Trophoblast cell (in vitro differentiated cells and primary cell): ENCODE measurements around the gene EYA2.

Source experiments
- DNase-seq, 2 donors: peaks; one replicate each; pipeline ENCODE4 v3.0.0-alpha.2; 2016
- H2AFZ ChIP-seq: 2 replicates; pipeline ENCODE4 v1.6.1; 2013; ENCODE audit warnings: low read length, moderate library complexity, mild to moderate bottlenecking; ENCODE audit not compliant: insufficient read depth, poor library complexity
- H2AK5ac ChIP-seq: 2 replicates; pipeline ENCODE4 v1.6.1; 2013; ENCODE audit warnings: mild to moderate bottlenecking, low read length
- H2BK120ac ChIP-seq: 2 replicates; pipeline ENCODE4 v1.6.1; 2013; ENCODE audit warnings: low read length, mild to moderate bottlenecking, moderate library complexity; ENCODE audit not compliant: insufficient read depth, poor library complexity
- H2BK12ac ChIP-seq: 2 replicates; pipeline ENCODE4 v1.6.1; 2013; ENCODE audit warnings: mild to moderate bottlenecking, low read length, moderate library complexity
- H2BK5ac ChIP-seq: 2 replicates; pipeline ENCODE4 v1.6.1; 2013; ENCODE audit warnings: low read length, low read depth, moderate library complexity, mild to moderate bottlenecking; ENCODE audit not compliant: poor library complexity
- H3K14ac ChIP-seq: 2 replicates; pipeline ENCODE4 v1.6.1; 2013; ENCODE audit warnings: mild to moderate bottlenecking, low read length
- H3K18ac ChIP-seq: 2 replicates; pipeline ENCODE4 v1.6.1; 2013; ENCODE audit warnings: mild to moderate bottlenecking, low read length
- H3K23ac ChIP-seq: 2 replicates; pipeline ENCODE4 v1.6.1; 2013; ENCODE audit warnings: low read length
- H3K27ac ChIP-seq: 2 replicates; pipeline ENCODE4 v1.5.1; 2013; ENCODE audit warnings: low read depth, mild to moderate bottlenecking, inconsistent platforms, low read length, moderate library complexity
- H3K27me3 ChIP-seq: 2 replicates; pipeline ENCODE4 v1.6.1; 2013; ENCODE audit warnings: inconsistent platforms, mild to moderate bottlenecking, low read length, moderate library complexity; ENCODE audit not compliant: insufficient read depth
- H3K36me3 ChIP-seq, 2 experiments: 1 replicate in 1 of 2; 2 replicates in 1 of 2; pipeline ENCODE4 v1.6.1; 2013; ENCODE audit warnings: low read length in 2 of 2, mild to moderate bottlenecking in 2 of 2, moderate library complexity in 1 of 2; ENCODE audit not compliant: insufficient read depth in 2 of 2, control insufficient read depth in 1 of 2
- H3K4ac ChIP-seq: 2 replicates; pipeline ENCODE4 v1.6.1; 2013; ENCODE audit warnings: low read depth, mild to moderate bottlenecking, low read length, moderate library complexity
- H3K4me1 ChIP-seq, 2 experiments: 1 replicate in 1 of 2; 2 replicates in 1 of 2; pipeline ENCODE4 v1.6.1; 2013; ENCODE audit warnings: low read length in 2 of 2, mild to moderate bottlenecking in 2 of 2, moderate library complexity in 1 of 2; ENCODE audit not compliant: insufficient read depth in 2 of 2, control insufficient read depth in 1 of 2
- H3K4me2 ChIP-seq: 2 replicates; pipeline ENCODE4 v1.6.1; 2013; ENCODE audit warnings: inconsistent platforms, mild to moderate bottlenecking, low read length, moderate library complexity
- H3K4me3 ChIP-seq: 2 replicates; pipeline ENCODE4 v1.5.1; 2013; ENCODE audit warnings: mild to moderate bottlenecking, low read depth, low read length, inconsistent platforms
- H3K79me1 ChIP-seq: one replicate; pipeline ENCODE4 v1.6.1; 2013; ENCODE audit warnings: low read length
- H3K79me2 ChIP-seq: 2 replicates; pipeline ENCODE4 v1.6.1; 2013; ENCODE audit warnings: low read length, mild to moderate bottlenecking; ENCODE audit not compliant: control insufficient read depth, insufficient read depth, poor library complexity
- H3K9ac ChIP-seq: 2 replicates; pipeline ENCODE4 v1.6.1; 2013; ENCODE audit warnings: mild to moderate bottlenecking, low read length
- H3K9me3 ChIP-seq: 2 replicates; pipeline ENCODE4 v1.6.1; 2013; ENCODE audit warnings: low read depth, mild to moderate bottlenecking, control low read depth, inconsistent platforms, low read length; ENCODE audit not compliant: insufficient read depth
- H4K12ac ChIP-seq: 2 replicates; pipeline ENCODE4 v1.6.1; 2013; ENCODE audit warnings: low read depth, mild to moderate bottlenecking, low read length, moderate library complexity
- H4K8ac ChIP-seq: 2 replicates; pipeline ENCODE4 v1.6.1; 2013; ENCODE audit warnings: low read depth, mild to moderate bottlenecking, low read length, moderate library complexity
- H4K91ac ChIP-seq: one replicate; pipeline ENCODE4 v1.6.1; 2013; ENCODE audit warnings: low read depth, mild to moderate bottlenecking, low read length, moderate library complexity
- WGBS: extraction: QIAGEN DNeasy Blood & Tissue Kit; methylation state at CpG from one replicate; pipeline ENCODE4 v1.1.7; 2013; ENCODE audit warnings: missing lambda C conversion rate; ENCODE audit not compliant: insufficient read length, insufficient coverage; ENCODE audit errors: extremely low coverage; 5-methylcytosine and 5-hydroxymethylcytosine counted together

Gene EYA2

GRCh38 chr20:47141350-47141921 lies 246.8 kb downstream of the EYA2 start:
- H3K23ac ChIP-seq = no peak overlapping the region
- no peak overlapping the region for H3K14ac ChIP-seq
- H3K9ac ChIP-seq = no peak overlapping the region
- no peaks in the 10 kb centered on the region for H3K36me3 ChIP-seq
- no peaks in the 10 kb centered on the region for H3K27me3 ChIP-seq
- no peak overlapping the region for H2AK5ac ChIP-seq
- peaks cover 8% of the 10 kb centered on the region for H3K79me1 ChIP-seq
- H2AFZ ChIP-seq = no peak overlapping the region
- no peak for DNase-seq
- H3K27ac ChIP-seq = no peak overlapping the region
- H4K91ac ChIP-seq = peak overlapping the region; percentile 8
- peak overlapping the region; percentile 3 for H3K4me2 ChIP-seq
- no peak overlapping the region for H3K4ac ChIP-seq
- H3K4me3 ChIP-seq = no peak overlapping the region
- no peak overlapping the region for H3K18ac ChIP-seq
- no peak overlapping the region for H4K12ac ChIP-seq
- no peaks in the 10 kb centered on the region for H3K9me3 ChIP-seq
- no peak overlapping the region for H2BK12ac ChIP-seq
- WGBS = no CpG with 5 or more reads among the region's 2 CpGs
- H2BK5ac ChIP-seq = no peak overlapping the region
- peaks cover 10 to 16% of the 10 kb centered on the region in 2 experiments for H3K4me1 ChIP-seq
- H4K8ac ChIP-seq = no peak overlapping the region
- no peak overlapping the region for H2BK120ac ChIP-seq
- H3K79me2 ChIP-seq = no peaks in the 10 kb centered on the region

- DNase-seq = peak in 1 of 2 donors; percentile 26
- WGBS = no CpG with 5 or more reads among the region's 5 CpGs
- no peak overlapping the region for H3K4me3 ChIP-seq
- H2AK5ac ChIP-seq = no peak overlapping the region
- no peak overlapping the region for H2AFZ ChIP-seq
- peaks cover 12 to 19% of the 10 kb centered on the region in 2 experiments for H3K4me1 ChIP-seq
- no peak overlapping the region for H2BK12ac ChIP-seq
- no peak overlapping the region for H3K23ac ChIP-seq
- H3K27ac ChIP-seq = no peak overlapping the region
- H3K79me2 ChIP-seq = no peaks in the 10 kb centered on the region
- no peak overlapping the region for H3K4me2 ChIP-seq
- no peak overlapping the region for H4K91ac ChIP-seq
- H2BK5ac ChIP-seq = peak overlapping the region; percentile 39
- peaks cover 10% of the 10 kb centered on the region for H3K79me1 ChIP-seq
- H3K9me3 ChIP-seq = no peaks in the 10 kb centered on the region
- no peak overlapping the region for H2BK120ac ChIP-seq
- no peak overlapping the region for H4K12ac ChIP-seq
- no peak overlapping the region for H3K14ac ChIP-seq
- H3K27me3 ChIP-seq = no peaks in the 10 kb centered on the region
- no peak overlapping the region for H3K4ac ChIP-seq
- no peak overlapping the region for H3K9ac ChIP-seq
- no peaks in the 10 kb centered on the region for H3K36me3 ChIP-seq
- H3K18ac ChIP-seq = no peak overlapping the region
- no peak overlapping the region for H4K8ac ChIP-seq
These were observed 247.5 kb downstream of the EYA2 start for GRCh38 chr20:47141941-47142773.

GRCh38 chr20:47142774-47143170 lies 248.1 kb downstream of the EYA2 start:
- H3K79me1 ChIP-seq = peaks cover 14% of the 10 kb centered on the region
- no peak for DNase-seq
- peak overlapping the region; percentile 18 for H3K14ac ChIP-seq
- peaks cover 15 to 21% of the 10 kb centered on the region in 2 experiments for H3K4me1 ChIP-seq
- no peak overlapping the region for H2BK5ac ChIP-seq
- H3K4ac ChIP-seq = no peak overlapping the region
- H3K9me3 ChIP-seq = no peaks in the 10 kb centered on the region
- H3K79me2 ChIP-seq = no peaks in the 10 kb centered on the region
- no CpG with 5 or more reads among the region's 14 CpGs for WGBS
- H3K18ac ChIP-seq = peak overlapping the region; percentile 7
- no peak overlapping the region for H3K4me2 ChIP-seq
- no peak overlapping the region for H3K27ac ChIP-seq
- no peak overlapping the region for H2AFZ ChIP-seq
- no peak overlapping the region for H4K8ac ChIP-seq
- H3K4me3 ChIP-seq = no peak overlapping the region
- H3K27me3 ChIP-seq = no peaks in the 10 kb centered on the region
- no peak overlapping the region for H2BK120ac ChIP-seq
- H4K12ac ChIP-seq = no peak overlapping the region
- no peak overlapping the region for H3K9ac ChIP-seq
- H3K36me3 ChIP-seq = no peaks in the 10 kb centered on the region
- H3K23ac ChIP-seq = no peak overlapping the region
- no peak overlapping the region for H2AK5ac ChIP-seq
- H4K91ac ChIP-seq = peak overlapping the region; percentile 33
- H2BK12ac ChIP-seq = peak overlapping the region; percentile 44

GRCh38 chr20:47143657-47144056 lies 249.0 kb downstream of the EYA2 start:
- DNase-seq = peak in 1 of 2 donors; percentile 33
- no peak overlapping the region for H3K9ac ChIP-seq
- H4K12ac ChIP-seq = no peak overlapping the region
- no peak overlapping the region for H3K4me3 ChIP-seq
- H2BK12ac ChIP-seq = no peak overlapping the region
- H3K27me3 ChIP-seq = no peaks in the 10 kb centered on the region
- peaks cover 14% of the 10 kb centered on the region for H3K79me1 ChIP-seq
- no peak overlapping the region for H3K27ac ChIP-seq
- H3K79me2 ChIP-seq = no peaks in the 10 kb centered on the region
- H2BK5ac ChIP-seq = no peak overlapping the region
- H2BK120ac ChIP-seq = no peak overlapping the region
- no peak overlapping the region for H4K8ac ChIP-seq
- no peaks in the 10 kb centered on the region for H3K36me3 ChIP-seq
- H3K9me3 ChIP-seq = no peaks in the 10 kb centered on the region
- H3K18ac ChIP-seq = no peak overlapping the region
- no peak overlapping the region for H3K23ac ChIP-seq
- no peak overlapping the region for H3K14ac ChIP-seq
- no peak overlapping the region for H3K4ac ChIP-seq
- no peak overlapping the region for H2AFZ ChIP-seq
- H4K91ac ChIP-seq = no peak overlapping the region
- H3K4me2 ChIP-seq = no peak overlapping the region
- WGBS = no CpG with 5 or more reads among the region's 4 CpGs
- peaks cover 15 to 21% of the 10 kb centered on the region in 2 experiments for H3K4me1 ChIP-seq
- H2AK5ac ChIP-seq = no peak overlapping the region
